Fibroblast of lung (primary cell): ENCODE measurements around the gene HOXC6. TPM values are rescaled to one million over a fixed set of nuclear protein-coding genes. Genes with fewer than 3 reads are reported as not detected.

Source experiments
- DNase-seq, 2 donors: peaks; one replicate each; pipeline versions ENCODE4 v3.0.0 to v3.0.0-alpha.2; 2010; ENCODE audit warnings: low read depth in 2 of 2
- H2AFZ ChIP-seq: 2 replicates; pipeline ENCODE4 v1.5.1; 2012; ENCODE audit warnings: low read length, control low read depth, inconsistent platforms
- H3K27ac ChIP-seq: 2 replicates; pipeline ENCODE4 v1.5.1; 2011; ENCODE audit warnings: low read length, control low read depth; ENCODE audit not compliant: insufficient read depth
- H3K27me3 ChIP-seq: 2 replicates; pipeline ENCODE4 v1.5.1; 2011; ENCODE audit warnings: mild to moderate bottlenecking, low read length; ENCODE audit not compliant: control insufficient read depth, insufficient read depth
- H3K36me3 ChIP-seq: 2 replicates; pipeline ENCODE4 v1.5.1; 2011; ENCODE audit warnings: low read length; ENCODE audit not compliant: control insufficient read depth, insufficient read depth
- H3K4me1 ChIP-seq: 2 replicates; pipeline ENCODE4 v1.5.1; 2011; ENCODE audit warnings: low read length; ENCODE audit not compliant: control insufficient read depth, insufficient read depth; ENCODE audit errors: extremely low read depth
- H3K4me2 ChIP-seq: 2 replicates; pipeline ENCODE4 v1.5.1; 2011; ENCODE audit warnings: low read length, control low read depth; ENCODE audit not compliant: insufficient read depth; ENCODE audit errors: extremely low read depth
- H3K4me3 ChIP-seq, 4 experiments: fragments of 200-600 bp in 1 of 4; sonication (generic) in 1 of 4; replicated peaks in 1 of 4; 2 replicates each; pipeline ENCODE4 v1.5.1; 2011 to 2016; ENCODE audit warnings: low read length in 4 of 4, low read depth in 3 of 4, mild to moderate bottlenecking in 3 of 4, control low read depth in 2 of 4, inconsistent platforms in 1 of 4, mixed read lengths in 1 of 4; ENCODE audit not compliant: insufficient read depth in 1 of 4; ENCODE audit errors: control extremely low read depth in 1 of 4
- H3K79me2 ChIP-seq: 2 replicates; pipeline ENCODE4 v1.5.1; 2012; ENCODE audit warnings: mild to moderate bottlenecking, low read length, inconsistent platforms; ENCODE audit not compliant: control insufficient read depth, insufficient read depth
- H3K9ac ChIP-seq: 2 replicates; pipeline ENCODE4 v1.5.1; 2011; ENCODE audit warnings: mild to moderate bottlenecking, low read length, control low read depth; ENCODE audit not compliant: insufficient read depth
- H3K9me3 ChIP-seq: 2 replicates; pipeline ENCODE4 v1.5.1; 2012; ENCODE audit warnings: low read depth, low read length; ENCODE audit not compliant: control insufficient read depth, insufficient read depth
- H4K20me1 ChIP-seq: 2 replicates; pipeline ENCODE4 v1.5.1; 2011; ENCODE audit warnings: low read length; ENCODE audit not compliant: control insufficient read depth, insufficient read depth; ENCODE audit errors: extremely low read depth
- CTCF ChIP-seq, 2 donors: IDR thresholded peaks in 1 of 2; conservative IDR thresholded peaks in 1 of 2; 1 replicate in 1 of 2; 2 replicates in 1 of 2; pipeline ENCODE4 v1.5.1; 2011 to 2012; ENCODE audit warnings: low read length in 2 of 2, control low read depth in 1 of 2, inconsistent platforms in 1 of 2, low read depth in 1 of 2, mild to moderate bottlenecking in 1 of 2
- EZH2 ChIP-seq: IDR thresholded peaks from 2 replicates; pipeline ENCODE4 v1.5.1; 2012; ENCODE audit warnings: low read length, control low read depth, mild to moderate bottlenecking; ENCODE audit errors: missing control alignments
- polyA plus RNA-seq, 2 donors: library from polyadenylated mRNA; depleted of rRNA in 1 of 2; stranded (reverse) in 1 of 2; unstranded in 1 of 2; fragments of >200 nt; gene quantifications; 2 replicates each; pipeline ENCODE4 v1.2.1, GENCODE V29; 2011 to 2012; ENCODE audit warnings: missing spikeins in 1 of 2
- total RNA-seq: library from RNA; depleted of rRNA; stranded (reverse); fragments of >200 nt; gene quantifications from 2 replicates; pipeline ENCODE4 v1.2.1, GENCODE V29; 2014

The HOXC6 gene
- total and polyA plus RNA-seq, 2 donors (not counting 1 experiment from before 2014, with no cell fraction given) = 0.17 to 0.52 TPM

GRCh38 chr12:53998110-53998899 is 29.9 kb upstream of the HOXC6 start:
- H2AFZ ChIP-seq = no peak overlapping the region
- H3K36me3 ChIP-seq = no peaks in the 10 kb centered on the region
- H3K79me2 ChIP-seq = no peaks in the 10 kb centered on the region
- H3K27me3 ChIP-seq = peaks cover 83% of the 10 kb centered on the region
- no peaks in the 10 kb centered on the region for H4K20me1 ChIP-seq
- no peak overlapping the region for H3K4me2 ChIP-seq
- TF ChIP-seq CTCF (conservative IDR thresholded peaks at IDR 0.05 in 1 of 2, IDR thresholded peaks at IDR 0.05 in 1 of 2; ENCODE audit: low read depth in 1 of 2, low read length in 2 of 2) (no peak), EZH2 (no peak)
- no peak overlapping the region for H3K27ac ChIP-seq
- H3K9ac ChIP-seq = no peak overlapping the region
- no peaks in the 10 kb centered on the region for H3K9me3 ChIP-seq
- DNase-seq = no peak
- H3K4me1 ChIP-seq = no peaks in the 10 kb centered on the region
- H3K4me3 ChIP-seq = no peak overlapping the region

GRCh38 chr12:53998900-53999236 is 29.4 kb upstream of the HOXC6 start:
- no peaks in the 10 kb centered on the region for H3K9me3 ChIP-seq
- H2AFZ ChIP-seq = no peak overlapping the region
- no peak for TF ChIP-seq CTCF (conservative IDR thresholded peaks at IDR 0.05 in 1 of 2, IDR thresholded peaks at IDR 0.05 in 1 of 2; ENCODE audit: low read depth in 1 of 2, low read length in 2 of 2)
- TF ChIP-seq EZH2 = no peak
- H3K4me2 ChIP-seq = no peak overlapping the region
- DNase-seq = no peak
- peaks cover 81% of the 10 kb centered on the region for H3K27me3 ChIP-seq
- H3K4me1 ChIP-seq = no peaks in the 10 kb centered on the region
- H3K9ac ChIP-seq = no peak overlapping the region
- no peak overlapping the region for H3K4me3 ChIP-seq
- no peak overlapping the region for H3K27ac ChIP-seq
- no peaks in the 10 kb centered on the region for H4K20me1 ChIP-seq
- no peaks in the 10 kb centered on the region for H3K79me2 ChIP-seq
- no peaks in the 10 kb centered on the region for H3K36me3 ChIP-seq

GRCh38 chr12:53999559-54000115 is 28.6 kb upstream of the HOXC6 start:
- Histone ChIP-seq H3K27me3 (peaks cover 81% of the 10 kb centered on the region), H3K9ac (no peak overlapping the region)

More at GRCh38 chr12:53999559-54000115, 28.6 kb upstream of the HOXC6 start:
- peak overlapping the region; percentile 82 for H3K4me2 ChIP-seq
- H2AFZ ChIP-seq = no peak overlapping the region
- H3K4me3 ChIP-seq = peak overlapping the region in 3 of 4 experiments; percentile 17 to 52 (median 43)
- no peaks in the 10 kb centered on the region for H4K20me1 ChIP-seq
- no peaks in the 10 kb centered on the region for H3K4me1 ChIP-seq
- no peak for TF ChIP-seq EZH2
- TF ChIP-seq CTCF (conservative IDR thresholded peaks at IDR 0.05 in 1 of 2, IDR thresholded peaks at IDR 0.05 in 1 of 2; ENCODE audit: low read depth in 1 of 2, low read length in 2 of 2) = no peak
- H3K27ac ChIP-seq = no peak overlapping the region
- H3K9me3 ChIP-seq = no peaks in the 10 kb centered on the region
- peak in 1 of 2 donors; percentile 42 for DNase-seq
- H3K79me2 ChIP-seq = no peaks in the 10 kb centered on the region
- no peaks in the 10 kb centered on the region for H3K36me3 ChIP-seq
